GM12878 (cell line): ENCODE results near the gene MACROD2.

Experiments used
- EZH2 ChIP-seq: IDR thresholded peaks from 2 replicates; pipeline ENCODE4 v1.6.1; 2012; ENCODE audit warnings: low read depth, mild to moderate bottlenecking, control low read depth, inconsistent platforms, low read length, borderline replicate concordance; ENCODE audit not compliant: control insufficient read depth
- FOXM1 ChIP-seq: IDR thresholded peaks from 2 replicates; pipeline ENCODE4 v1.6.1; 2012; ENCODE audit warnings: low read depth, mild to moderate bottlenecking, inconsistent platforms, low read length, moderate library complexity
- STAT1 ChIP-seq: fragments of 450-650 bp; conservative IDR thresholded peaks from 2 replicates; pipeline ENCODE4 v1.6.1; 2014; ENCODE audit warnings: antibody characterized with exemption, mild to moderate bottlenecking

DNA sequence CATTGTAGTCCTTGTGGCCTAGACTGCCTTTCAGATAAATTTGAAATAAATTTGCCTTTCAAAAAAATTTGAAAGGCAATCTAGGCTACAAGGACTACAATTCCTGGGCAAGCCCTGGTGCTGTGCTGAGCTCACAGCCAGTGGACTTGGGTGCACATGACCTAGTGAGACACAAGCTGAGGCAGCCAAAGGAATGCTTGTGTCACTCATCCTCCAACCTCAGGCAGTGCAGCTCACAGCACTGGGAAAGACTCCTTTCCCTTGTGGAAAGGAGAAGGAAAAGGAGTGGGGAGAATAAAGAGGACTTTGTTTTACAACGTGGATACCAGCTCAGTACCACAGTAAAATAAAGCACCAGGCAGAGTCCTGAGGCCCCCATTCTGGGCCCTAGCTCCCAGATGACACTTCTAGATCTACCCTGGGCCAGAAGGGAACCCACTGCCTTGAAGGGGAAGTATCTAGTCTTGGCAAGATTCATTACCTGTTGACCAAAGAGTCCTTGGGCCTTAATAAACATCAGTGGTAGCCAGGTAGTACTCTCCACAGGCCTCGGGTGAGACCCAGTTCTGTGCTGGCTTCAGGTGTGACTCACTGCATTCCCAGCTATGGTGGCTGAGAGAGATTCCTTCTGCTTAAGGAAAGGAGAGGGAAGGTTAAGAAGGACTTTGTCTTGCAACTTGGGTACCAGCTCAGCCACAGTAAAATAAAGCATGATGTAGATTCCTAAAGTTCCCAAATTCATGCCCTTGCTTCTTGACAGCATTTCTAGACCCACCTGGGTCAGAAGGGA, 1001.8 kb downstream of the MACROD2 start:
- no peak for TF ChIP-seq STAT1
- TF ChIP-seq EZH2, result no peak
- no peak for TF ChIP-seq FOXM1
